GM23248 (cell line): ENCODE measurements around the gene CUL4B. TPM values are rescaled to one million over a fixed set of nuclear protein-coding genes. Genes with fewer than 3 reads are reported as not detected.
"Not testable (repeated sequence)": the region's sequence is repeated elsewhere in the genome, so short reads cannot be mapped to it uniquely, and the experiment has no call there.

Experiments used
- DNase-seq: peaks from one replicate; pipeline ENCODE4 v3.0.0-alpha.2; 2015
- H2AFZ ChIP-seq: fragments of 200-600 bp; sonication (generic); 2 replicates; pipeline ENCODE4 v1.6.1; 2016; ENCODE audit warnings: antibody characterized with exemption
- H3F3A ChIP-seq: fragments of 200-600 bp; sonication (generic); 2 replicates; pipeline ENCODE4 v1.6.1; 2016; ENCODE audit warnings: mild to moderate bottlenecking, antibody characterized with exemption, mixed run types; ENCODE audit not compliant: insufficient read depth
- H3K27ac ChIP-seq: fragments of 200-600 bp; sonication (generic); 2 replicates; pipeline ENCODE4 v1.5.1; 2016; ENCODE audit warnings: mild to moderate bottlenecking
- H3K27me3 ChIP-seq: fragments of 200-600 bp; sonication (generic); replicated peaks from 2 replicates; pipeline ENCODE4 v1.6.1; 2016; ENCODE audit warnings: mild to moderate bottlenecking; ENCODE audit not compliant: insufficient read depth
- H3K36me3 ChIP-seq: fragments of 200-600 bp; sonication (generic); 2 replicates; pipeline ENCODE4 v1.6.1; 2016; ENCODE audit warnings: low read depth, mild to moderate bottlenecking
- H3K4me1 ChIP-seq: fragments of 200-600 bp; sonication (generic); 2 replicates; pipeline ENCODE4 v1.6.1; 2016; ENCODE audit warnings: mild to moderate bottlenecking; ENCODE audit not compliant: insufficient read depth
- H3K4me2 ChIP-seq: fragments of 200-600 bp; sonication (generic); one replicate; pipeline ENCODE4 v1.6.1; 2016; ENCODE audit warnings: mild to moderate bottlenecking; ENCODE audit not compliant: unreplicated experiment
- H3K4me3 ChIP-seq: fragments of 200-600 bp; sonication (generic); 2 replicates; pipeline ENCODE4 v1.5.1; 2016; ENCODE audit warnings: mild to moderate bottlenecking
- H3K79me2 ChIP-seq: fragments of 200-600 bp; sonication (generic); 2 replicates; pipeline ENCODE4 v1.6.1; 2016; ENCODE audit warnings: mild to moderate bottlenecking; ENCODE audit not compliant: insufficient read depth
- H3K9ac ChIP-seq: fragments of 200-600 bp; sonication (generic); 2 replicates; pipeline ENCODE4 v1.6.1; 2016; ENCODE audit warnings: mild to moderate bottlenecking
- H3K9me2 ChIP-seq: fragments of 200-600 bp; sonication (generic); 2 replicates; pipeline ENCODE4 v1.6.1; 2016; ENCODE audit warnings: mixed run types, mild to moderate bottlenecking, moderate library complexity; ENCODE audit not compliant: insufficient read depth
- H3K9me3 ChIP-seq: fragments of 200-600 bp; sonication (generic); one replicate; pipeline ENCODE4 v1.6.1; 2017; ENCODE audit warnings: low read depth
- H4K20me1 ChIP-seq: fragments of 200-600 bp; sonication (generic); 2 replicates; pipeline ENCODE4 v1.6.0; 2016; ENCODE audit not compliant: insufficient read depth
- EZH2 ChIP-seq: fragments of 200-600 bp; sonication (generic); IDR thresholded peaks from 2 replicates; pipeline ENCODE4 v1.6.1; 2018; ENCODE audit warnings: antibody characterized with exemption, mild to moderate bottlenecking; ENCODE audit not compliant: insufficient read depth, poor library complexity, severe bottlenecking
- EZH2phosphoT487 ChIP-seq: fragments of 200-600 bp; sonication (generic); IDR thresholded peaks from 2 replicates; pipeline ENCODE4 v1.6.1; 2018; ENCODE audit warnings: antibody characterized with exemption, moderate library complexity, mild to moderate bottlenecking, low read depth; ENCODE audit not compliant: insufficient read depth
- WGBS, 2 experiments: methylation state at CpG; one replicate each; pipeline ENCODE4 v1.1.6; 2015 to 2017; ENCODE audit warnings: low lambda C conversion rate in 2 of 2, low coverage in 1 of 2; ENCODE audit errors: missing lambda C conversion rate in 2 of 2; 5-methylcytosine and 5-hydroxymethylcytosine counted together
- in situ Hi-C: fragments of 300-500 bp; cut with MboI; formaldehyde crosslinking; loops from 2 replicates; pipeline ENCODE4 v1.15.0; 2020
- polyA plus RNA-seq: library from polyadenylated mRNA; unstranded; fragments of >200 nt; fragmentation: Nextera tagmentation; extraction: Ambion mirVana; gene quantifications from 2 replicates; pipeline ENCODE4 v1.2.1, GENCODE V29; 2016
- small RNA-seq: library from RNA; depleted of rRNA; stranded (forward); fragments of <200 nt; gene quantifications from one replicate; pipeline ENCODE3, GENCODE V24; 2014; ENCODE audit warnings: low read depth, low replicate concordance
- total RNA-seq: library from RNA; depleted of rRNA; stranded (reverse); fragments of >200 nt; shearing (Covaris generic); gene quantifications from 2 replicates; pipeline ENCODE4 v1.2.3, GENCODE V29; 2014; rRNA removed

Gene CUL4B
- total and polyA plus RNA-seq, 2 experiments from 2014 or later = 158 TPM

GRCh38 chrX:120485315-120485637 is 75.5 kb downstream of the CUL4B start:
- peaks cover 4% of the 10 kb centered on the region; the same call in 1 of the 2 replicates for H3K4me1 ChIP-seq
- no peaks in the 10 kb centered on the region for H3K9me3 ChIP-seq
- 0 out of 2 replicates have a peak, but pooled peaks cover 5% of the 10 kb centered on the region for H3F3A ChIP-seq
- 15 to 35% methylated on average over 3 of the region's 3 CpGs for WGBS, 2 experiments
- H3K4me3 ChIP-seq = peak overlapping the region; percentile 83
- peak overlapping the region; percentile 96 for H2AFZ ChIP-seq
- H3K79me2 ChIP-seq = no peaks in the 10 kb centered on the region
- no peaks in the 10 kb centered on the region for H3K36me3 ChIP-seq
- no peaks in the 10 kb centered on the region for H3K9me2 ChIP-seq
- peak overlapping the region; percentile 90 for H3K4me2 ChIP-seq
- TF ChIP-seq EZH2 (no peak), EZH2phosphoT487 (no peak)
- H4K20me1 ChIP-seq = no peaks in the 10 kb centered on the region
- no peak for DNase-seq
- no peaks in the 10 kb centered on the region for H3K27me3 ChIP-seq
- H3K27ac ChIP-seq = peak overlapping the region; percentile 89
- H3K9ac ChIP-seq = peak overlapping the region; percentile 92
- in situ Hi-C loops = no loop called here

GRCh38 chrX:120477453-120477852 is 83.3 kb downstream of the CUL4B start:
- Histone ChIP-seq H3K79me2 (no peaks in the 10 kb centered on the region), H3K27ac (no peak overlapping the region), H3F3A (no peaks in the 10 kb centered on the region), H3K9me2 (no peaks in the 10 kb centered on the region), H3K36me3 (no peaks in the 10 kb centered on the region), H2AFZ (no peak overlapping the region), H4K20me1 (no peaks in the 10 kb centered on the region), H3K9me3 (no peaks in the 10 kb centered on the region), H3K4me1 (no peaks in the 10 kb centered on the region), H3K4me3 (no peak overlapping the region), H3K27me3 (no peaks in the 10 kb centered on the region), H3K9ac (no peak overlapping the region), H3K4me2 (no peak overlapping the region)
- no peak for DNase-seq
- no peak for TF ChIP-seq EZH2
- TF ChIP-seq EZH2phosphoT487 = no peak
- in situ Hi-C loops = no loop called here
- 25 to 33% methylated on average over 3 of the region's 3 CpGs for WGBS, 2 experiments

- H3K9me3 ChIP-seq = no peaks in the 10 kb centered on the region
- WGBS, 2 experiments = 43 to 100% methylated on average over 1 to 2 of the region's 2 CpGs
- no peak for DNase-seq
- no peak overlapping the region for H3K27ac ChIP-seq
- no peaks in the 10 kb centered on the region for H3K36me3 ChIP-seq
- TF ChIP-seq EZH2phosphoT487 = no peak
- no peak overlapping the region for H3K4me3 ChIP-seq
- H3K79me2 ChIP-seq = no peaks in the 10 kb centered on the region
- H3K9me2 ChIP-seq = no peaks in the 10 kb centered on the region
- H3K9ac ChIP-seq = no peak overlapping the region
- no peak overlapping the region for H2AFZ ChIP-seq
- H3F3A ChIP-seq = no peaks in the 10 kb centered on the region
- no peaks in the 10 kb centered on the region for H3K4me1 ChIP-seq
- no peak overlapping the region for H3K4me2 ChIP-seq
- H4K20me1 ChIP-seq = no peaks in the 10 kb centered on the region
- H3K27me3 ChIP-seq = no peaks in the 10 kb centered on the region
- in situ Hi-C loops = no loop called here
These were observed 84.0 kb downstream of the CUL4B start for GRCh38 chrX:120476714-120477113.

GRCh38 chrX:120475447-120475846 is 85.3 kb downstream of the CUL4B start:
- in situ Hi-C loops, H3K79me2 ChIP-seq, H3K9me3 ChIP-seq, H3K4me3 ChIP-seq, H3K27ac ChIP-seq, H3K4me1 ChIP-seq, H3K9ac ChIP-seq, H3K36me3 ChIP-seq, H3F3A ChIP-seq, H3K4me2 ChIP-seq, H3K9me2 ChIP-seq, H4K20me1 ChIP-seq, H3K27me3 ChIP-seq, H2AFZ ChIP-seq: not testable (repeated sequence)
- DNase-seq = peak; percentile 45
- 8% methylated on average over 1 of the region's 1 CpG; no CpG with 5 or more reads in 1 of the 2 experiments for WGBS, 2 experiments

Small RNA genes within 50 kb of the gene (small RNA-seq; reads per million reads assigned to genes)
- not detected for gene RNU7-37P

Other genes starting within 250 kb of the CUL4B start
- gene TMEM255A, start 249.5 kb downstream of the CUL4B start, total RNA-seq = not detected in 2 replicates
- gene TMEM255A, start 249.5 kb downstream of the CUL4B start, polyA plus RNA-seq = not detected in 2 replicates
- not detected in 2 replicates for gene ATP1B4, start 198.9 kb downstream of the CUL4B start, total RNA-seq
- gene ATP1B4, start 198.9 kb downstream of the CUL4B start, polyA plus RNA-seq = not detected in 2 replicates
- 155 and 175 TPM in 2 replicates for gene LAMP2, start 91.7 kb downstream of the CUL4B start, total RNA-seq
- 275 TPM in 2 replicates for gene LAMP2, start 91.7 kb downstream of the CUL4B start, polyA plus RNA-seq
- gene MCTS1, start 43.1 kb upstream of the CUL4B start, total RNA-seq = 41.2 and 54.9 TPM in 2 replicates
- gene MCTS1, start 43.1 kb upstream of the CUL4B start, polyA plus RNA-seq = 106 and 113 TPM in 2 replicates
- gene C1GALT1C1, start 69.1 kb upstream of the CUL4B start, total RNA-seq = 58.3 and 69.2 TPM in 2 replicates
- gene C1GALT1C1, start 69.1 kb upstream of the CUL4B start, polyA plus RNA-seq = 78.6 and 80.5 TPM in 2 replicates